Measurements from ENCODE around the gene TMEM245. TPM values are rescaled to one million over a fixed set of nuclear protein-coding genes. Genes with fewer than 3 reads are reported as not detected.

Gene TMEM245
- total RNA-seq, 1 experiment from 2014 or later: 54.0 TPM

DNA sequence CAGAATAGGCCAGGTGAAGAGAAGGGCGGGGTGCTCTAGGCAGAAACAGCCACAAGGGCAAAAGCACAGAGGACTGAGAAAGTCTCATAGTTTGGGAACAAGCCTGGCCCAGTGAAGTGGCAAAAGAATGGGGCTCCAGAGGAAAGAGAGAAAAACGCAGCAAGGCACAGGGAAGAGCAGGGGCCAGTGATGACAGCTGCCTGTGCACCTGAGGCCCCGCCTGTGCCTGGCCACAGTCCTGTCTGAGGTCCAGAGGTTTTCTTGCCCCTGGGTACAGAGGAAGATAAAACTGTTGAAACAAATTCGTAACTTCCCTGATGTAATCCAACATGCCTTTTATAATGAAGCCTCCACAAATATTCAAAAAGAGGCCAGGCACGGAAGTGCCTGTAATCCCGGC is 25.3 kb upstream of the TMEM245 start:
- ATAC-seq (no peak), DNase-seq (ENCODE audit: low read depth, low spot score) (no peak)
- Histone ChIP-seq H3K36me3 (ENCODE audit: control insufficient read depth, insufficient read depth, low read length) (no peaks in the 10 kb centered on the region), H3K4me3 (ENCODE audit: low read depth in 2 of 2, low read length in 2 of 2) (no peak overlapping the region), H3K4me1 (ENCODE audit: control insufficient read depth, insufficient read depth, low read length) (no peaks in the 10 kb centered on the region), H3K27ac (ENCODE audit: low read length) (no peak overlapping the region), H3K27me3 (ENCODE audit: control insufficient read depth, insufficient read depth, low read length) (no peaks in the 10 kb centered on the region), H3K9me3 (ENCODE audit: control insufficient read depth, insufficient read depth, low read depth, low read length) (no peaks in the 10 kb centered on the region)
- ChIA-PET CTCF (no interaction called here), POLR2A (no interaction called here)
- in situ Hi-C loops (cut with HindIII; ENCODE audit: low pct_unique_long_range_greater_than_20kb, low sequenced_read_pairs): no loop called here
- no TSS peak for BruUV-seq (replicated peaks)
- TF ChIP-seq POLR2AphosphoS5 (IDR thresholded peaks at IDR 0.05; ENCODE audit: low read depth, low read length): no peak
- TF ChIP-seq SIN3A (IDR thresholded peaks at IDR 0.05; ENCODE audit: borderline replicate concordance, insufficient read depth, low read depth, low read length): no peak
- TF ChIP-seq, protein P1, sequence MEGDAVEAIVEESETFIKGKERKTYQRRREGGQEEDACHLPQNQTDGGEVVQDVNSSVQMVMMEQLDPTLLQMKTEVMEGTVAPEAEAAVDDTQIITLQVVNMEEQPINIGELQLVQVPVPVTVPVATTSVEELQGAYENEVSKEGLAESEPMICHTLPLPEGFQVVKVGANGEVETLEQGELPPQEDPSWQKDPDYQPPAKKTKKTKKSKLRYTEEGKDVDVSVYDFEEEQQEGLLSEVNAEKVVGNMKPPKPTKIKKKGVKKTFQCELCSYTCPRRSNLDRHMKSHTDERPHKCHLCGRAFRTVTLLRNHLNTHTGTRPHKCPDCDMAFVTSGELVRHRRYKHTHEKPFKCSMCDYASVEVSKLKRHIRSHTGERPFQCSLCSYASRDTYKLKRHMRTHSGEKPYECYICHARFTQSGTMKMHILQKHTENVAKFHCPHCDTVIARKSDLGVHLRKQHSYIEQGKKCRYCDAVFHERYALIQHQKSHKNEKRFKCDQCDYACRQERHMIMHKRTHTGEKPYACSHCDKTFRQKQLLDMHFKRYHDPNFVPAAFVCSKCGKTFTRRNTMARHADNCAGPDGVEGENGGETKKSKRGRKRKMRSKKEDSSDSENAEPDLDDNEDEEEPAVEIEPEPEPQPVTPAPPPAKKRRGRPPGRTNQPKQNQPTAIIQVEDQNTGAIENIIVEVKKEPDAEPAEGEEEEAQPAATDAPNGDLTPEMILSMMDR (IDR thresholded peaks at IDR 0.05): no peak
- TF ChIP-seq, protein P2, sequence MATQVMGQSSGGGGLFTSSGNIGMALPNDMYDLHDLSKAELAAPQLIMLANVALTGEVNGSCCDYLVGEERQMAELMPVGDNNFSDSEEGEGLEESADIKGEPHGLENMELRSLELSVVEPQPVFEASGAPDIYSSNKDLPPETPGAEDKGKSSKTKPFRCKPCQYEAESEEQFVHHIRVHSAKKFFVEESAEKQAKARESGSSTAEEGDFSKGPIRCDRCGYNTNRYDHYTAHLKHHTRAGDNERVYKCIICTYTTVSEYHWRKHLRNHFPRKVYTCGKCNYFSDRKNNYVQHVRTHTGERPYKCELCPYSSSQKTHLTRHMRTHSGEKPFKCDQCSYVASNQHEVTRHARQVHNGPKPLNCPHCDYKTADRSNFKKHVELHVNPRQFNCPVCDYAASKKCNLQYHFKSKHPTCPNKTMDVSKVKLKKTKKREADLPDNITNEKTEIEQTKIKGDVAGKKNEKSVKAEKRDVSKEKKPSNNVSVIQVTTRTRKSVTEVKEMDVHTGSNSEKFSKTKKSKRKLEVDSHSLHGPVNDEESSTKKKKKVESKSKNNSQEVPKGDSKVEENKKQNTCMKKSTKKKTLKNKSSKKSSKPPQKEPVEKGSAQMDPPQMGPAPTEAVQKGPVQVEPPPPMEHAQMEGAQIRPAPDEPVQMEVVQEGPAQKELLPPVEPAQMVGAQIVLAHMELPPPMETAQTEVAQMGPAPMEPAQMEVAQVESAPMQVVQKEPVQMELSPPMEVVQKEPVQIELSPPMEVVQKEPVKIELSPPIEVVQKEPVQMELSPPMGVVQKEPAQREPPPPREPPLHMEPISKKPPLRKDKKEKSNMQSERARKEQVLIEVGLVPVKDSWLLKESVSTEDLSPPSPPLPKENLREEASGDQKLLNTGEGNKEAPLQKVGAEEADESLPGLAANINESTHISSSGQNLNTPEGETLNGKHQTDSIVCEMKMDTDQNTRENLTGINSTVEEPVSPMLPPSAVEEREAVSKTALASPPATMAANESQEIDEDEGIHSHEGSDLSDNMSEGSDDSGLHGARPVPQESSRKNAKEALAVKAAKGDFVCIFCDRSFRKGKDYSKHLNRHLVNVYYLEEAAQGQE (IDR thresholded peaks at IDR 0.05; ENCODE audit: insufficient read depth in 1 of 2, low read depth in 2 of 2, low read length in 1 of 2): no peak
- TF ChIP-seq TCF7L2 (IDR thresholded peaks at IDR 0.05; ENCODE audit: low read depth, low read length): no peak
- intact Hi-C loops (cut with micrococcal nuclease; ENCODE audit: unreplicated experiment): no loop called here

DNA sequence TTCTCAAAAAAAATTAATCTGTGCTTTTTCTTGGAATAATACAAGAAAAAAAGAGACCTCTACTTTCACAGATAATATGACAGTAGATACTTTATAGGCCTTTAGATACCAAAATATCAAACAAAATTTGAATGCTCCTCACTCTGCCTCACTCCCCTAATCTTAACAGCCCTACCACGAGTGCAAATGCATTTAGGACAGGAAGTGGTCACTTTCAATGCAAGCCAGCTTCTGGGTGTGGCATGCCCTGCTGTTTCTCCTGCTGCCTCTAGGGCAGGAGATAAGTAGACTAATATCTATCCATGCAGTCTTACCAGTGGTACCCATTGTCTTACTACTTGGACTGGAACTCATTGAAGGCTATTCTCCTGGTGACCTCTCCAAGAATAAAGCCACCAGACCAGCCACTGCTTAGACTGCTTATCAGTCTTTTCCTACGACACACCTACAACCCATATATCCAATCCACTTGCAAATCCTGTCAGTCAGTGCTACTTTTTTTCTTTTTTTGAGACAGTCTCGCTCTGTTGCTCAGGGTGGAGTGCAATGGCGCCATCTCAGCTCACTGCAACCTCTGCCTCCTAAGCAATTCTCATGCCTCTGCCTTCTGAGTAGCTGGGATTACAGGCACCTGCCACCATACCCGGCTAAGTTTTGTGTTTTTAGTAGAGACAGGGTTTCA is 24.3 kb upstream of the TMEM245 start:
- in situ Hi-C loops (cut with HindIII; ENCODE audit: low pct_unique_long_range_greater_than_20kb, low sequenced_read_pairs) (no loop called here), intact Hi-C loops (cut with micrococcal nuclease; ENCODE audit: unreplicated experiment) (no loop called here)
- Histone ChIP-seq H3K9me3 (ENCODE audit: control insufficient read depth, insufficient read depth, low read depth, low read length) (no peaks in the 10 kb centered on the region), H3K27me3 (ENCODE audit: control insufficient read depth, insufficient read depth, low read length) (no peaks in the 10 kb centered on the region), H3K4me3 (ENCODE audit: low read depth in 2 of 2, low read length in 2 of 2) (no peak overlapping the region), H3K27ac (ENCODE audit: low read length) (no peak overlapping the region), H3K4me1 (ENCODE audit: control insufficient read depth, insufficient read depth, low read length) (no peaks in the 10 kb centered on the region), H3K36me3 (ENCODE audit: control insufficient read depth, insufficient read depth, low read length) (no peaks in the 10 kb centered on the region)
- peak; percentile 87 for ATAC-seq
- DNase-seq (ENCODE audit: low read depth, low spot score): peak; percentile 13
- POLR2A ChIA-PET: no interaction called here
- no TSS peak for BruUV-seq (replicated peaks)
- TF ChIP-seq, protein P2 (IDR thresholded peaks at IDR 0.05; ENCODE audit: insufficient read depth in 1 of 2, low read depth in 2 of 2, low read length in 1 of 2): no peak
- TF ChIP-seq SIN3A (IDR thresholded peaks at IDR 0.05; ENCODE audit: borderline replicate concordance, insufficient read depth, low read depth, low read length): no peak
- TF ChIP-seq, protein P1 (IDR thresholded peaks at IDR 0.05): peak; percentile 40
- CTCF ChIA-PET: no interaction called here

Measured in Panc1 (cell line).